Cardiac fibroblast (primary cell): ENCODE data around the gene MRPS27.

ENCODE experiments used
- DNase-seq, 2 donors: peaks; one replicate each; pipeline versions ENCODE4 v3.0.0 to v3.0.0-alpha.2; 2010; ENCODE audit warnings: low read depth in 2 of 2
- H3K4me3 ChIP-seq, 2 donors: replicated peaks in 1 of 2; 1 replicate in 1 of 2; 2 replicates in 1 of 2; pipeline ENCODE4 v1.5.1; 2011; ENCODE audit warnings: low read depth in 2 of 2, low read length in 2 of 2, mild to moderate bottlenecking in 2 of 2, moderate library complexity in 1 of 2
- TF ChIP-seq, protein P1 (sequence below): IDR thresholded peaks from one replicate; pipeline ENCODE4 v1.5.1; 2011; ENCODE audit warnings: low read depth, mild to moderate bottlenecking, low read length, inconsistent platforms

MRPS27 gene

DNA sequence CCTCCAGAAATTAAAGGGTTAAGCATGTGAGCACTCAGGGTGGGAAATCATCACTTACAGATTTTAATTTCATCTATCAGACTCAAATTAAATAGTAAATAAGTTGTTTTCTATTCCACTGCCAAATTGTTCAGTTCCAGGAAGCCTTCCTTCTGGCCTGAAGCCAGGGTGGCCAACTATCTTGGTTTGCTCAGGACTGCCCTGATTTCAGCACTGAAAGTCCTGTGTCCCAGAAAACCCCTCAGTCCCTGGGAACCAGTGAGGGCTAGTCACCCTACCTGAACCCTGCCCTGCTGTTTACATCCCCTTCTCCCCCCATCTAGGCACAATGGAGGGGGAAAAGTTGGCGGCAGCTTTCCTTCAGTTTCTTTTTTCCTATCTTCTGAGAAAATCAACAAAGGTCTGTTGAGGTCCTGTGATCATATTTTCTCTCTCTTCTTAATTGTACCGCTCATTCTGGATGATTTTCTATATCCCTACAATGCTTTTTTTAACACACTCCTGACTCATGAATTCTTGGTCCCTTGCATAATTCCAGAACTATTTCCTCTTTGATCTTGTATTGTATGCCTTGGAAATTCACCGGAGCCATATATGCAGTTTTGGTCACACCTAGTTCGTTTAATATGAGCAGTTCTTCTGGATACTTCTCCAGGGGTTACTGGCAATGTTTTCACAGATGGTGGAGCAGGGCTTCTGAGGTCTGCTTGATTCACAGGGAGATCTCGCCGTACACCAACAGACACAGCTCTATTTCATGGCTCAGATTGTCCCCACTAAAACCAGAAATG lies 109.0 kb downstream of the MRPS27 start:
- DNase-seq, result peak; percentile 73 to 92
- TF ChIP-seq, protein P1, sequence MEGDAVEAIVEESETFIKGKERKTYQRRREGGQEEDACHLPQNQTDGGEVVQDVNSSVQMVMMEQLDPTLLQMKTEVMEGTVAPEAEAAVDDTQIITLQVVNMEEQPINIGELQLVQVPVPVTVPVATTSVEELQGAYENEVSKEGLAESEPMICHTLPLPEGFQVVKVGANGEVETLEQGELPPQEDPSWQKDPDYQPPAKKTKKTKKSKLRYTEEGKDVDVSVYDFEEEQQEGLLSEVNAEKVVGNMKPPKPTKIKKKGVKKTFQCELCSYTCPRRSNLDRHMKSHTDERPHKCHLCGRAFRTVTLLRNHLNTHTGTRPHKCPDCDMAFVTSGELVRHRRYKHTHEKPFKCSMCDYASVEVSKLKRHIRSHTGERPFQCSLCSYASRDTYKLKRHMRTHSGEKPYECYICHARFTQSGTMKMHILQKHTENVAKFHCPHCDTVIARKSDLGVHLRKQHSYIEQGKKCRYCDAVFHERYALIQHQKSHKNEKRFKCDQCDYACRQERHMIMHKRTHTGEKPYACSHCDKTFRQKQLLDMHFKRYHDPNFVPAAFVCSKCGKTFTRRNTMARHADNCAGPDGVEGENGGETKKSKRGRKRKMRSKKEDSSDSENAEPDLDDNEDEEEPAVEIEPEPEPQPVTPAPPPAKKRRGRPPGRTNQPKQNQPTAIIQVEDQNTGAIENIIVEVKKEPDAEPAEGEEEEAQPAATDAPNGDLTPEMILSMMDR, result no peak
- peak overlapping the region in 1 of 2 donors; percentile 34 for H3K4me3 ChIP-seq

DNA sequence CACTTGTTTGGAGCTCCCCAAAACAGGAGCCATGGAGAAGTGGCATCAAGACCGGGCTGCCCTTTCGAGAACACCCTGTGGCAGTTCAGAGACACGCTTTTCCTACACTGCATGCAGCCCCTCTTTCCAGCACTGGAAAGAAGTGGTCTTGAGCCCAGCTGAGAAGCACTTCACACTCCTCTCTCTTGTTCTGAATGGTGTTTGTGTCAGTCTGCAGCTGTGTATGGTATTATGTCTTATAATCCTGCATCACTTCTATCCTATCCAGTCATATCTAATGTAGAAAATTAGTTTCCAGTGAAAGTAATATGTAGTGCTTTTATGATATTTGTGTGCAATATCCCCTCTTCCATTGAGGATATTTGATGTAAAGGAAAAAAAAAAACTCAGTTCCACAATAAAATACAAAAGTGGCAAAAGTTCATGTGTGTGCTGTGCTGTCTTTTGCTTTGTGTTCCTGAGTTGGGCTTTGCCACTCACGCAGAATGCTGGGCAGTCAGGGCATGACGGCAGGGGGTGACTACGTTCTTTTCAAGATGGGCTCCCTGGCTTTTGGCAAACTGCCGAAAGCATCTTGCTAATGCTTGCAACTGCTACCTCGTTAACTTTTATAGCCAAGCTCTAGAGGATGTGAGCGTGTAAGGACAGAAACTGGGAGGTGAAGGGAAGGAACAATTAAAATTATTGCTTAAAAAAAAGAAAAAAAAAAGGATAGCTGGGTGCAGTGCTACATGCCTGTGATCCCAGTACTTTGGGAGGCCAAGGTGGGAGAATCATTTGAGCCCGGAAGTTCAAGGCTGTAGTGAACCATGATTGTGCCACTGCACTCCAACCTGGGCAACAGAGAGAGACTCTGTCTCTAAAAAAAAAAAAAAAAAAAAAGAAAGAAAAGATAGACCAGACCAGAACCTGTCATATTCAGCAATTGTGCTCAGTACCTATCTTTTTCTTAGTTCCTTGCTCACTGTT lies 110.6 kb downstream of the MRPS27 start:
- no peak overlapping the region for H3K4me3 ChIP-seq
- TF ChIP-seq, protein P1, result no peak
- peak in 1 of 2 donors; percentile 14 for DNase-seq

DNA sequence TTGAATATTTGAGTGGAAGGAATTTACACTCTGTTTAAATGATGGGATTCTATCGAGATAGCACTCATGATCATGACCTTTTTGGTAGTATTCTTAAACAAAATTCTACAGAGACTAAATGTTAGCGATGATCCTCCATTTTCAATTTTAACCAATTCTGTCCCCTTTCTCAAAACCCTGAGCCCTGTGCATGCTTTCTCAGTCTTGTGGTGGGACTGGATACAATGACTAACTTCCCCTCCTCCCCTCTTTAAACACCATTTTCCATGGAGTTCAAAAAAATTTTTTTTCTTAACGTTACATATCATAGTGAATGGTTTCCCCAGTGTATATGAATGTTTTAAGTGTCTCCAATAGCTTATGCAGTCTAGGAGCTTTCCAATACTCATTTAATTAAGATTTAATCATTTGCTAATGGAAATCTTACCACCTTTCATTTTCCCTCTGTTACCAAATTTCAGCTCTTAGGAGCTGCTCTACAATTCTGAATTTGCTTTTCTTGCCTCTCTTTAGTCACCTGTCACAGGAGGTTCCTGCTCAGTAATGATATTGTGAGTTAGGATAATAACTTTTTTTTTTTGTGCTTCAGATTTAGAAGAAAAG lies 111.6 kb downstream of the MRPS27 start:
- DNase-seq, result no peak
- H3K4me3 ChIP-seq, result no peak overlapping the region
- TF ChIP-seq, protein P1, result no peak

DNA sequence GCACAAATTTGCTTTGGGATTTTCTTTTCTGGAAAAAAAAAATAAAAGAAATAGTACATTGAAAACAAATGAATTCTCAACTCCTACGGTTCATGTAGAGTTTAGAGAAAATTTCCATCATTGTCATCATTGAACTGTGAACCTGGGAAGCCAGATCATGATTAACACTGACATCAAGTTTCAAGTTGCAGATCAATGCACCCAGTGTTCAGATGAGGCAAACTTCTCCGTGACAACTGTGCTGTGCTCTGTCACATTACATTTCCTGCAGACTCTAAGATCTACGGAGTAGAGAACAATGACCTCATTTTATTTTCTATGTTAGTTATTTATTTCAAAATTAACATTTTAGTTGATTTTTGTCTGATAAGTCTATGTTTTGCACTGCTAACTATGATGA lies 113.0 kb downstream of the MRPS27 start:
- no peak for DNase-seq
- no peak overlapping the region for H3K4me3 ChIP-seq
- TF ChIP-seq, protein P1, result no peak

DNA sequence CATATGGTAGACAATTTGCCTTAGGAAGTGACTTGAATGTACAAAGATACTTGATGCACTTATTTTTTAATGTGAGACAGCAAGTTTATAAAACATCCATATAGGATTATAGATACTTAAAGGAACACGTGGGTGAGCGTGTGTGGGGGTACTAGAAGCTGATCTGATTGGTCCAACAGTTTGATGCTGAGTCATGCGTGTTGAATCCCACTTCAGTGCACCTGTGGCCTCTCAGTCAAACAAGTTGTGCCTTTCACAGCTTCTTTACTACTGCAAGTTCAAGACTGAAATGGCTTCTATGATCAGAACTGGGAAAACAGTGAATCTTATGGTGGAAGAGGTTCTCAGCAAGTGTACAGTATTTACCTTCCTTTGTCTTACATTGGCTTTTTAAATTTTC lies 113.9 kb downstream of the MRPS27 start:
- no peak overlapping the region for H3K4me3 ChIP-seq
- TF ChIP-seq, protein P1, result no peak
- DNase-seq, result no peak

DNA sequence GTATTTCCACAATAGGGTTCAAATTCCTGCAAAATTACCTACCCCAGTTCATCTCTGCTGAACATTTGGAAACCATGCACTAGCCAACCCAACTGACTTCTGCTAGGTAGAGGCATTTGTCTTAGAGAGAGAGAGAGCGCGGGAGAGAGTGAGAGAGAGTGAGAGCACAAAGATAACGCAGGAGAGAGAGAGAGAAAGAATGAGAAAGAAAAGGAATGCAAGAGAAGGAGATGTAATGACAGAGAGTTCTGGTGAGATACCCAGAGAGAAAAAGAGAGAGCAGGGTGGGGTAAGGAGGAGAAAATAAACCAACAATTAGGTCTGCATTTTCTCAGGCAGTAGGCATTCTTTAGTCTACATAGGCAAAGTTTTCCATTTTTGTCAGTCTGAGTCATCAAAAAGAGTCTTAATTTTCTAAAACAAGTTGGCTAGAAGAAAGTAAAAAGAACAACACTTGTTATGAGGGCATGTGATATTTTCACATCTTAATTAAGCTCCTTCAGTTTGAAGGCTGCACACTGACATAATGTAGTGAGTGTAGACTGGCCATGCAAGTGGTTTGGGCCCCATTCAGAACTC lies 114.5 kb downstream of the MRPS27 start:
- TF ChIP-seq, protein P1, result no peak
- no peak overlapping the region for H3K4me3 ChIP-seq
- DNase-seq, result peak in 1 of 2 donors; percentile 41
